AG09319 (cell line): ENCODE results near the gene KLC1.
"Not testable (repeated sequence)": the region's sequence is repeated elsewhere in the genome, so short reads cannot be mapped to it uniquely, and the experiment has no call there.

ENCODE experiments used
- DNase-seq: peaks from one replicate; pipeline ENCODE4 v3.0.0-alpha.2; 2010; ENCODE audit warnings: low read depth; ENCODE audit errors: extremely low read depth
- CTCF ChIP-seq: IDR thresholded peaks from 2 replicates; pipeline ENCODE4 v1.5.1; 2011; ENCODE audit warnings: low read depth, mild to moderate bottlenecking, inconsistent platforms, low read length, moderate library complexity

KLC1 gene

DNA sequence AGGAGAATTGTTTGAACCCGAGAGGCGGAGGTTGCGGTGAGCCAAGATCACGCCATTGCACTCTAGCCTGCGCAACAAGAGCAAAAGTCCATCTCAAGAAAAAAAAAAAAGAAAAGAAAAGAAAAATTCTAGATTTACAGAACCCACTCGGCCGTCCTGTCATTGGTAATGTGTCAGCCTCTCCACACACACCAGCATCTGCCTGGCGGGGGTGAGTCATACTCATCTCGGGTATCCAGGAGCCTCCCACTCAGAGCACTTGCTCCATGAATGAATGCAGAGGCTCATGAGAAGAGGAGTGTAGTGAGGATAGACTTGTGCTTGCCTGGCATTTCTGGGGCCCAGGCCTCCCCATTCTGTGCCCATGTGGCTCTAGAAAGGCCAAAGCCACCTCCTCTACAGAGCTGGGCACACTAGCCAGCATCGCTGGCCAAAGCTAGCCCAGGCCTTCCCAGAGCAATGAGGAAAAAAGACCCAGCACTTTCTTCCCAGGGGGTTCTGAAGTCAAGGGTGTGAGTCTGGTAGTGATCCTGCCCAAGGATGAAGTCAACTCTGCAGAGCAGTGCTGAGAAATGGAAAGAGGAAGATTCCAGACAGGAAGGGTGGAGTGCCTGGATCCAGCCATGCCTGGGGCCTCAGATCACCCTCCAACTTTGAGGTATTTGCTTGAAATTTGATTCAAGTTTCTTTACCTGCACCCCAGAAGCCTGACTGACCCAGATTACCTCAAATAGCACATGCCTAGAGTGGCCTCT is 31.2 kb upstream of the KLC1 start:
- no peak for TF ChIP-seq CTCF
- peak; percentile 55 for DNase-seq

DNA sequence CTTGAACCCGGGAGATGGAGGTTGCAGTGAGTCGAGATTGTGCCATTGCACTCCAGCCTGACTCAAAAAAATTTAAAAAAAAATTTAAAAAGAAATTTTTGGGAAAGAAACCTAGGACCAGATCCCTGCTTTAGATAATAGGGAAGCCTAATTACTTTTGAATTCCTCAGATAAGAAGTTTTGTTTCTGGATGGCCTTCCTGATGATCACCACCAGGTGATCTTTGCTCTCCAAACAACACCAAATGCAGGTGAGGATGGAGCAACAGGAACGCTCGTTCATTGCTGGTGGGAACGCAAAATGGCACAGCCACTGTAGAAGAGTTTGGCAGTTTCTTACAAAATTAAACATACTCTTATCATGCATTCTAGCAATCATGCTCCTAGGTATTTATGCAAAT is 28.5 kb upstream of the KLC1 start:
- TF ChIP-seq CTCF: no peak

GRCh38 chr14:103604620-103605019 is 24.4 kb upstream of the KLC1 start:
- TF ChIP-seq CTCF: no peak
- DNase-seq: no peak

More for the DNA sequence above, 28.5 kb upstream of the KLC1 start:
- no peak for DNase-seq

- TF ChIP-seq CTCF: peak; percentile 53
- peak; percentile 75 for DNase-seq
These were observed 21.9 kb upstream of the KLC1 start for GRCh38 chr14:103606963-103607668.

DNA sequence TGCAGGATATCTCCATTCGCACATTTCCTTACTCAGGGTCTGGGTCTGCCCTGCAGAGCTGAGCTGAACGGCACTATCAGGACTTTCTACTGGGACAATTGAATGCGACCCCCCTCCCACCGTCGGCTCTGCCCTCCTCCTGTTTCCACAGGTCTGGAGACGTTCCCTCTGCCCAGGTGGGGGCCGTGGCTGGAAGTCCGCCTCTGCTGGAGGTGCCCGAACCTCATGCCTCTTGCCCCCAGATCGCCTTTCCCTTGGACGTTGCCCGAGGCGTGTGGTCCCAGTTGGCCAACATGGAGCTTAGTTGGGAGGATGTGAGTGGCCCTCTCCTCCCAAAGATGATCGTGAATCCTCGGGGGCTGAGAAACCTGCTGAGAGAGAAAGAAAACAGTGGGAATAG is 21.2 kb upstream of the KLC1 start:
- no peak for TF ChIP-seq CTCF
- DNase-seq: no peak

DNA sequence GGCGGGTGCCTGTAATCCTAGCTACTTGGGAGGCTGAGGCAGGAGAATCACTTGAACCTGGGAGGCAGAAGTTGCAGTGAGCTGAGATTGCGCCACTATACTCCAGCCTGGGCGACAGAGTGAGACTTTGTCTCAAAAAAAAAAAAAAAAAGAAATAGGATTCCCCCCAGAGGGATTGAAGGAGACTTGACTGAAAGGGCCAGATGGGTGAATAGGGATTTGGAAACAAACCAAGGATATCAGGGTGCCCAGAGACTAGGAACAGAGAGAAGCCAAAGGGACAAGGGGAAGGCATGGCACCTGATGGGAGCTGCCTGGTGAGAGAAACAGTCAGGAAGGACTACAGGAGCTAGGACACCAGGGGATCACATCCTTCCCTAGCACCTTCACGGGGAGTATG is 19.9 kb upstream of the KLC1 start:
- not testable (repeated sequence) for DNase-seq

DNA sequence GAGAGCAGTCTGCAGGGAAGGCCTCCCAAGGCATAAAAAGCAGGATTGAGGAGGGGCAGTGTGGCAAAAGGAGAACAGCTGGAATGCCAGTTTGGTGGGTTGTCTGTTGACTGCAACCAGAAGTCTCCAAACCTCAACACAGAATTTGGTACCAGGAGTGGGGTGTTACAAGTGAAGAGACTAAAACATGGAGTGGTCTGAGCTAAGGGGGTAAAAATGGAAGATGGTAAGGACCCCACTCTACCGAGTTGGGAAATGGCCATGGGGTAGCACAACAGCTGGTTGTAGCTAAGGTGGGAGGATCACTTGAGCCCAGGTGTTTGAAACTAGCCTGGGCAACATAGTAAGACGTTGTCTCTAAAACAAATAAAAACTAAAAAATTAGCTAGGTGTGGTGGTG is 17.8 kb upstream of the KLC1 start:
- no peak for DNase-seq
- no peak for TF ChIP-seq CTCF

GRCh38 chr14:103613517-103613916 is 15.5 kb upstream of the KLC1 start:
- DNase-seq: no peak
- TF ChIP-seq CTCF: peak; percentile 33
